HG03175 (cell line): ENCODE measurements around the gene PLAAT4.

Experiments
- ATAC-seq: cut with Tn5 transposase; IDR thresholded peaks from one replicate; pipeline ENCODE4 v1.9.1; 2021; ENCODE audit warnings: mild to moderate bottlenecking, moderate library complexity; ENCODE audit not compliant: unreplicated experiment

The PLAAT4 gene

GRCh38 chr11:63536669-63537292, at the start of gene PLAAT4:
TSS of gene PLAAT4 (plus strand) at chr11:63536808. CDS start at chr11:63536869, 61 bp downstream.
- ATAC-seq, result no peak

GRCh38 chr11:63488789-63489188, 47.8 kb upstream of the PLAAT4 start:
- ATAC-seq, result no peak

- no peak for ATAC-seq
Measured at GRCh38 chr11:63489879-63490278, 46.7 kb upstream of the PLAAT4 start.

- no peak for ATAC-seq
Measured at GRCh38 chr11:63490551-63491239, 45.9 kb upstream of the PLAAT4 start, which contains the start of gene PLAAT5. TSS of gene PLAAT5 (minus strand) at chr11:63491167. CDS start at chr11:63491034, 133 bp downstream.

- ATAC-seq, result no peak
Measured at GRCh38 chr11:63491240-63491587, 45.4 kb upstream of the PLAAT4 start.

- no peak for ATAC-seq
Measured at GRCh38 chr11:63491636-63492372, 44.8 kb upstream of the PLAAT4 start.

GRCh38 chr11:63492441-63492840, 44.2 kb upstream of the PLAAT4 start:
- ATAC-seq, result no peak

- ATAC-seq, result no peak
Measured at GRCh38 chr11:63493127-63493526, 43.5 kb upstream of the PLAAT4 start.

- ATAC-seq, result no peak
Measured at GRCh38 chr11:63494975-63495374, 41.6 kb upstream of the PLAAT4 start.

GRCh38 chr11:63499874-63500273, 36.7 kb upstream of the PLAAT4 start:
- no peak for ATAC-seq

- ATAC-seq, result no peak
Measured at GRCh38 chr11:63501236-63501635, 35.4 kb upstream of the PLAAT4 start.

- ATAC-seq, result no peak
Measured at GRCh38 chr11:63502252-63502820, 34.3 kb upstream of the PLAAT4 start.

GRCh38 chr11:63503492-63503891, 33.1 kb upstream of the PLAAT4 start:
- no peak for ATAC-seq

- ATAC-seq, result no peak
Measured at GRCh38 chr11:63504054-63504453, 32.6 kb upstream of the PLAAT4 start.

GRCh38 chr11:63504933-63505586, 31.5 kb upstream of the PLAAT4 start:
- ATAC-seq, result no peak

- no peak for ATAC-seq
Measured at GRCh38 chr11:63505857-63506528, 30.6 kb upstream of the PLAAT4 start, which contains the start of gene LGALS12. TSS of gene LGALS12 (plus strand) at chr11:63506084. CDS start at chr11:63506459, 375 bp downstream.

GRCh38 chr11:63506876-63507275, 29.7 kb upstream of the PLAAT4 start:
- no peak for ATAC-seq

GRCh38 chr11:63507511-63507910, 29.1 kb upstream of the PLAAT4 start:
- ATAC-seq, result no peak

GRCh38 chr11:63508009-63508408, 28.6 kb upstream of the PLAAT4 start:
- no peak for ATAC-seq

- no peak for ATAC-seq
Measured at GRCh38 chr11:63508745-63509144, 27.9 kb upstream of the PLAAT4 start.
